GM13976 (cell line): ENCODE measurements around the gene PXDN.

Experiments used
- DNase-seq: peaks from one replicate; pipeline ENCODE4 v3.0.0; 2012; ENCODE audit warnings: low spot score
- CTCF ChIP-seq: IDR thresholded peaks from 2 replicates; pipeline ENCODE4 v1.5.1; 2012; ENCODE audit warnings: borderline replicate concordance, mild to moderate bottlenecking; ENCODE audit not compliant: insufficient read depth; ENCODE audit errors: extremely low read depth, missing control alignments, control extremely low read depth
- in situ Hi-C: fragments of 300-500 bp; cut with MboI; formaldehyde crosslinking; loops from one replicate; pipeline ENCODE4 v1.12.0; 2022; ENCODE audit warnings: low sequenced_read_pairs, mixed read lengths, inconsistent platforms; ENCODE audit not compliant: unreplicated experiment

The PXDN gene

DNA sequence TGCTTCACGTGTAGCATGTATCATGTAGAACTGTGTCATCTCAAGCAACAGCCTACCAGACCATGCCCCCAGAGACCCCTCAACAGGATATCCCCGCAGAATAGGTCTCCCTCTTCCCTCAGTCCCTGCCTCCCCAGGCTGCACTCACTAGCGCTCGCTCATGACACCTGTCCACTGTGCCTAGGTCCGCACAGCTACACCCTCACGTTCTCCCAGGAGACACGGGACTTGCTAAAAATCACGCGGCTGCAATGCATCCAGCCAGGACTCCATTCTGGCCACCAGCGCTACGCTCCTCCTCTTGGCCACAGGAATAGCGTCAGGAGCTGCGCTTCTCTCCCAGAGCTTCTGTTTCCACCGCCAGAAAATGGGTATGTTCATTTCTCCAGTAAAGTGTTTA, 2.5 kb downstream of the PXDN start:
- in situ Hi-C loops = no loop called here
- no peak for TF ChIP-seq CTCF
- DNase-seq = no peak

- in situ Hi-C loops = no loop called here
- TF ChIP-seq CTCF = no peak
- DNase-seq = no peak
These were observed 3.4 kb downstream of the PXDN start for GRCh38 chr2:1740716-1741589.

DNA sequence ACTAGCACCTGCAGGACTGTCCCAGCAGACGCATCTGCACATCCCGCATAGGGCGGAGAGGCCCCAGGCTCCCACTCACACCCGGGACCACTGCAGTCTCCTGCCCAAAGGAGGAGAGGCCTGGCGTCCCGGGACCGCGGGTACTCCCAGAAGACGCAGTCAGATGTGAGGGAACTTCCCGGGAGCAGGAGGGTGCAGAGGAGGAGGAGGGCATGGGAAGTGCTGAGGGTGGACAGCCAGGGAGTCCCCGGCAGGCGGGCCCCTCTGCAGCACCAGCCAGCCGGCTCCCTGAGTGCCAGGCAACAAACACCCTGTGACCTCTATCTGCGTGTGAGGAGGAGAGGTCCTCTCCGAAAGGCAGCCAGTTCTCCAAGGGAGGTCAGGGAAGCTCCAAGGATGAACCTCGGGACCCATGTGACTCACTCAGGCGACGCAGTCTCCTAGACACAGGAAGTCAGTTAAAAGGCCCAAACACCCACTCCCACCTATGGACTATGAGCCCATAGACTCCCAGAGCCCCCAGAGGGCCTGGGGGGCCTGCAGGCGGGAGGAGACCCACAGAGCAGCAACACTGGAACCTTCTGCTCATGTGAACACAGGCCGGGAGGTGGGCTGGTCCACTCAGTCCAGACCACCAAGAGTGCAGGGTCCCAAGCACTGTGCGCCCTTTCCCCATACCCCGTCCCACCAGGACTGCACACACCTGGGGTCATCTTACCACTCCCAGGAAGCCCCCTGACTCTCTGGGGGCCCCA, 4.2 kb downstream of the PXDN start:
- in situ Hi-C loops = no loop called here
- DNase-seq = no peak
- TF ChIP-seq CTCF = no peak

DNA sequence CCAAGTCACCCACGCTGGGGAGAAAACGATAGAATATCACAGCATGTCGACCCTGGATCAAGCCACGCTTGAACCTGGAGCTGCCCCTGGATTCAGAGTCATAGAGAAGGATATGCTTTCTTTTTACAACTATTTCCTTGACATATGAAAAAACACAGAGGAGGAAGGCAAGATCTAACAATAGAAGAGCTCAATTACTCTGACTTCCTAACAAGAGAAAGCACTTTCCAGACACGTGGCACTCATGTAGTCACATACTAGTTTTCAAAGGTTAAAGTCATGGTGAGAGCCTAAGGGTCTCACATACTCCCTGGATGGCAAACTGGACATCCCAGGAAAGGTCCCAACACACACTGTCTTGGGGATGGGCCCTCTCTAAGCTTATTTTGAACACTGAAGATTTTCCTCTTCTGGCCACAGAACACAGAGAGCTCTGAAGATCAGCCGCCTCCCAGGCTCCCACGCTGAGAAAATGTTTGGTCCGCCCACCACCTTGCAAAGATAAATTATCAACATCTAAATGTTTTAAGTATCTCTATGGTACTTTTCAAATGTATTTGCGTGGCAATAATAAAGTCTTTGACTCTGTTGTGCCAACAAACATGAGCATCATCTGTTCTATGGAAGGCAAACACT, 4.9 kb downstream of the PXDN start:
- TF ChIP-seq CTCF = no peak
- in situ Hi-C loops = no loop called here
- DNase-seq = no peak

- no peak for TF ChIP-seq CTCF
- in situ Hi-C loops = no loop called here
- DNase-seq = no peak
These were observed 5.5 kb downstream of the PXDN start for GRCh38 chr2:1738646-1739302.

GRCh38 chr2:1738163-1738562, 6.2 kb downstream of the PXDN start:
- in situ Hi-C loops = no loop called here
- no peak for TF ChIP-seq CTCF
- no peak for DNase-seq
